Panc1 (cell line): Measurements from ENCODE around the gene PPP1R14C.

ENCODE experiments used
- CTCF ChIP-seq: fragments of 450-650 bp; IDR thresholded peaks from 2 replicates; pipeline ENCODE4 v1.5.1; 2017; ENCODE audit warnings: mild to moderate bottlenecking
- POLR2AphosphoS5 ChIP-seq: IDR thresholded peaks from 2 replicates; pipeline ENCODE4 v1.6.1; 2012; ENCODE audit warnings: mild to moderate bottlenecking, low read depth, low read length, moderate library complexity
- REST ChIP-seq, 2 experiments: IDR thresholded peaks; 2 replicates each; pipeline ENCODE4 v1.6.1; 2011 to 2012; ENCODE audit warnings: low read depth in 2 of 2, control low read depth in 1 of 2, low read length in 1 of 2, mild to moderate bottlenecking in 1 of 2, moderate library complexity in 1 of 2; ENCODE audit not compliant: insufficient read depth in 1 of 2
- SIN3A ChIP-seq: IDR thresholded peaks from 2 replicates; pipeline ENCODE4 v1.6.1; 2012; ENCODE audit warnings: low read depth, mild to moderate bottlenecking, low read length, moderate library complexity, borderline replicate concordance; ENCODE audit not compliant: insufficient read depth

GRCh38 chr6:150236544-150236943 lies 93.7 kb downstream of the PPP1R14C start:
- TF ChIP-seq REST (IDR thresholded peaks at IDR 0.05; ENCODE audit: insufficient read depth in 1 of 2, low read depth in 2 of 2, low read length in 1 of 2): no peak
- TF ChIP-seq CTCF: no peak
- no peak for TF ChIP-seq POLR2AphosphoS5
- TF ChIP-seq SIN3A: no peak
